DND-41 (cell line): ENCODE measurements around the gene IDUA.

Experiments used
- CTCF ChIP-seq: IDR thresholded peaks from 2 replicates; pipeline ENCODE4 v1.5.1; 2012; ENCODE audit warnings: borderline replicate concordance, low read length, moderate library complexity, mild to moderate bottlenecking; ENCODE audit not compliant: poor library complexity, severe bottlenecking; ENCODE audit errors: extremely low read depth
- EZH2 ChIP-seq: IDR thresholded peaks from 3 replicates; pipeline ENCODE4 v1.6.1; 2012; ENCODE audit warnings: borderline replicate concordance, low read depth, mild to moderate bottlenecking, moderate library complexity, low read length, inconsistent platforms; ENCODE audit not compliant: severe bottlenecking

GRCh38 chr4:1041147-1041935 is 54.5 kb downstream of the IDUA start:
- TF ChIP-seq CTCF (no peak), EZH2 (no peak)
